AG10803 (cell line): ENCODE measurements around the gene C19orf12.

ENCODE experiments used
- DNase-seq: peaks from one replicate; pipeline ENCODE4 v3.0.0; 2010; ENCODE audit warnings: low read depth
- H3K4me3 ChIP-seq: 2 replicates; pipeline ENCODE4 v1.5.1; 2011; ENCODE audit warnings: mild to moderate bottlenecking, low read length, control low read depth
- TF ChIP-seq, protein P1 (sequence below): conservative IDR thresholded peaks from 2 replicates; pipeline ENCODE4 v1.5.1; 2011; ENCODE audit warnings: mild to moderate bottlenecking, low read length, control low read depth, inconsistent platforms

Gene C19orf12

DNA sequence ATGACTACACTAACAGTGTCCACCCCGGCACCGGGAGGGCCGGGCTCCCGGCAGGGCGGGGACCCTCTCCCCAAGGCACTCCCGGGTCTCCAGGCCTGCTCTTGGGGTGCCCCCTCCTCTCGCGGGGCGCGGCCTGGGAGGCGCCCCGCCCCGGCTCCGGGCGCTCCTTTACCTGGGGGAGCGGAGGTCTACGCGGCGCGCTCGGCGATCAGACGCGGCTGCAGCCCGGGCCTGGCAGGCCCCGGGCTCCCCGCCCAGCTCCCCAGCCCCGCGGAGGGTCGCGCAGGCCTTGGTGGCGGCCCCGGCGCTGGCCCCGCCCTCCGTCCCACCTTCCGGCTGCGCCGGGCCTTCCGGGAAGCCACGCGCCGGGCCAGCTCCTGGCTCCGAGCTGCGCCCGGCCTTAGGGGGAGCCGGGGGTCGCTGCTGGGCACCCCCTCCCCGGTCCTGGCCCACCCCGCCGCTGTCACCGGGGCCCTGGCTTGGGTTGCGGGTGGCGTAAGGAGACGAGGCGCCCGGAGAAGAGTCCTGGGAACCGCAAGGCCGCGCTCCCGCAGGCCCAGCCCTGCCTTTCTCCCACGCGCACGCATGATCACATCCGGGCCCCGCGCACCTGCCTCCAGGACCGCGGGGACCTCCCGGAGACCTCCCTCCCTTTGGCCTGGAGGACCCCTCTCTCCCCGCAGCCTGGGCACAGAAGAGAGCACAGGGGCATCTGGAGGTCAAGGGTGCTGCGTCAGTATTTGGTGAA, at the start of gene C19orf12:
TSS of gene C19orf12 (minus strand) at position 309 of the 748 bp plus-strand sequence. CDS start 6,848 bp downstream, outside the sequence.
- DNase-seq = peak; percentile 42
- TF ChIP-seq, protein P1, sequence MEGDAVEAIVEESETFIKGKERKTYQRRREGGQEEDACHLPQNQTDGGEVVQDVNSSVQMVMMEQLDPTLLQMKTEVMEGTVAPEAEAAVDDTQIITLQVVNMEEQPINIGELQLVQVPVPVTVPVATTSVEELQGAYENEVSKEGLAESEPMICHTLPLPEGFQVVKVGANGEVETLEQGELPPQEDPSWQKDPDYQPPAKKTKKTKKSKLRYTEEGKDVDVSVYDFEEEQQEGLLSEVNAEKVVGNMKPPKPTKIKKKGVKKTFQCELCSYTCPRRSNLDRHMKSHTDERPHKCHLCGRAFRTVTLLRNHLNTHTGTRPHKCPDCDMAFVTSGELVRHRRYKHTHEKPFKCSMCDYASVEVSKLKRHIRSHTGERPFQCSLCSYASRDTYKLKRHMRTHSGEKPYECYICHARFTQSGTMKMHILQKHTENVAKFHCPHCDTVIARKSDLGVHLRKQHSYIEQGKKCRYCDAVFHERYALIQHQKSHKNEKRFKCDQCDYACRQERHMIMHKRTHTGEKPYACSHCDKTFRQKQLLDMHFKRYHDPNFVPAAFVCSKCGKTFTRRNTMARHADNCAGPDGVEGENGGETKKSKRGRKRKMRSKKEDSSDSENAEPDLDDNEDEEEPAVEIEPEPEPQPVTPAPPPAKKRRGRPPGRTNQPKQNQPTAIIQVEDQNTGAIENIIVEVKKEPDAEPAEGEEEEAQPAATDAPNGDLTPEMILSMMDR = no peak
- H3K4me3 ChIP-seq = peak within 1 kb of the TSS; percentile 87

DNA sequence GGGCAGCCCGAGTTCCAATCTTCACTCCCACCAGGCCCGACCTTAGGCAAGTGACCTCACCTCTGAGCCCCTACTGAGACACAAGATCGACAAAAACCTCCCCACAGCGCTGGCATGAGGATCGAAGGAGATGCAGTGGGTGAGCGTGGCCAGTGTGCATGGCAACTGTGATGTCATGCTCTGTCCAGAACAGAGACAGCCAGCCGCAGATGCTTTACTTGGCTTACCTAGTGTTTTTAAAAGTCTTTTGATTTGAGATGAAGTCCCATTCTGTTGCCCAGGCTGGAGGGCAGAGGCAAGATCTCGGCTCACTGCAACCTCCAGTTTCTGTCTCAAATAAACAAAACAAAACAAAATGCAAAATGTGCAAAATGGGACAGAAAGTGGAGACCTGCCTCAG, 49.3 kb upstream of the C19orf12 start:
- no peak for DNase-seq
- no peak overlapping the region for H3K4me3 ChIP-seq
- TF ChIP-seq, protein P1 = no peak

DNA sequence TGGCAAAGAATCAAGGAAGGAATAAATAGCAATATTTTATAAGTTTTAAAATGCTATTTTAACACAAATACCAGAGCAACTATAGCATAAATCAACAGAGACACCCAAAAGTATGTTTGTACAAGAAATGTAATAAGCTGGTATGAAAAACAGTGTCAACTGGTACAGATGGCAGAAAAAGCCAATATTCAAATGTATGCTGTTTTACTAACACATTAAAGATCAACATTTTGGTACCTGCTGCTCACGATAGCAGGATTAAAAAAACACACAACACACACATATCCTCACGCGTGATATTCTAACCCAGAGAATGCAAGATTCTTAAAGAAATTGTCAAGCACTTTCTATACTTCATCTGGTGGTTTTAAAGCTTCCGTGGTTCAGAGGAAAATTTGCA, 48.1 kb upstream of the C19orf12 start:
- TF ChIP-seq, protein P1 = no peak
- no peak for DNase-seq
- H3K4me3 ChIP-seq = no peak overlapping the region

DNA sequence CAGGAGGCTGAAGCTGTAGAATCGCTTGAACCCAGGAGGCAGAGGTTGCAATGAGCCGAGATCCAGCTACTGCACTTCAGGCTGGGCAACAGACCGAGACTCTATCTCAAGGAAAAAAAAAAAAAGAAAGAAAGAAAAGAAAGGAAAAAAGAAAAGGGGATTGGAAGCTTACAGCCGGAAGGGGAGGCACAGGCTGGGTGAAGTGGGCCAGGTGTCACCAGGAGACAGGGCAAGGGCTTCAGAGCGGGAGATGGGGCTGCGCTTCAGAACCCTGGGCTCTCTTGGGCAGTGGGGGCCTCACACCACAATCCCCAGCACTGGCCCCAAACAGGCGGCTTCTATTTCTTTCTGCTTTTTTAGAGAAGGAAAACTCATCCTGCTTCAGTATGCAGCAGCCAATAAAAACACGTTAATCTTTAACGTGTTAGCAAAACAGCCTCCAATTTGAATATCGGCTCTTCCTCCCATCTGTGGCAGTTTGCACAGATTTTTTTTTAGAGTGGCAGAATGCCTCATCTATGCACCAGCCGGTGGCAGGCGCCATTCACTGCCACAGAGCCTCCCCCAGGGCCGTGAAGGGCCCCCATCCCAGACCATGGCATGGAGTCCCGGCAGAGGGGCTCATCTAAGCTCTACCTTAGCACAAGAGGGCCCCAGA, 46.6 kb upstream of the C19orf12 start:
- H3K4me3 ChIP-seq = no peak overlapping the region
- DNase-seq = no peak
- TF ChIP-seq, protein P1 = no peak

DNA sequence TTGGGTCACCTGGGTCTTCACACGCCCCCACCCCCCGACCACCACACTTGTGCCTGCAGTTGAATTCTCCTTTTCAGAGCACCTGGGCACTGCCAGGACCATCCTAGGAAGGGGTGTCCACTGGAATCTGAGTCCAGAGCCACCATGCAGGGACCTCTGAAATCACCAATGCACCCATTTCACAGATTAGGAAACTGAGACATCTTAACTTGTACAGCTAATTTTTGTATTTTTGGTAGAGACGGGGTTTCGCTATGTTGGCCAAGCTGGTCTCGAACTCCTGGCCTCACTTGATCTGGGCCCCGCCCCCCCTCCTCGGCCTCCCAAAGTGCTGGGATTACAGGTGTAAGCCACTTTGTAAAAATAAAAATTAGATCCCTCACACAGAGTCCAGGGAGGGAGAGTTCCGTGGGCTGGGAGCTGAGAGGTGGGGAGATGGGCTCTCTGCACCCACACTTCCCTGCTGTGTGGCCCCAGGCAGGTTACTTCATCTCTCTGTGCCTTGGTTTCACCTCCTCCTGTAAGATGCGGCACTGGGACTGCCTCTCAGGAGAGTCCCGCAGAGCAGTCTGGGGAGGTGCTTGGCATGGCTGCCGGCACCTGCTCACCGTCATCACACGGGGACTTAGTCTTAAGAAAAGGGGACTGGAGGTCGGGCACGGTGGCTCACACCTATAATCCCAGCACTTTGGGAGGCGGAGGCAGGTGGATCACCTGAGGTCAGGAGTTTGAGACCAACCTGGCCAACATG, 45.9 kb upstream of the C19orf12 start:
- DNase-seq = no peak
- no peak overlapping the region for H3K4me3 ChIP-seq

DNA sequence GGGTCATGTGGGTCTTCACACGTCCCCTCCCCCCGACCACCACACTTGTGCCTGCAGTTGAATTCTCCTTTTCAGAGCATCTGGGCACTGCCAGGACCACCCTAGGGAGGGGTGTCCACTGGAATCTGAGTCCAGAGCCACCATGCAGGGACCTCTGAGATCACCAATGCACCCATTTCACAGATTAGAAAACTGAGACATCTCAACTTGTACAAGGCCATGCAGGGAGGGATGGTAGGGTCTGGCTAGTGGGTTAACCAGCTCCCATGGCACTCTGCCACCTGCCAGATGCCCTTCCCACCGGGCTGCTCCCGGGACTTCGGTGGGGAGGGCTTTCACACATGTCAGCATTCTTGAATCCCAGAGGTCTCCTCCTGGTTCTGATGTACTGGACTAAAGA, 44.3 kb upstream of the C19orf12 start:
- H3K4me3 ChIP-seq = no peak overlapping the region
- no peak for DNase-seq
- TF ChIP-seq, protein P1 = no peak

More for the DNA sequence above, 45.9 kb upstream of the C19orf12 start:
- TF ChIP-seq, protein P1 = no peak
